Smooth muscle cell (in vitro differentiated cells): ENCODE measurements around the gene PTPRS. TPM values are rescaled to one million over a fixed set of nuclear protein-coding genes. Genes with fewer than 3 reads are reported as not detected.
"Not testable (repeated sequence)": the region's sequence is repeated elsewhere in the genome, so short reads cannot be mapped to it uniquely, and the experiment has no call there.

ENCODE experiments used
- DNase-seq: peaks from one replicate; lab custom pipeline; 2025; ENCODE audit not compliant: unreplicated experiment; lab: John Stamatoyannopoulos, UW
- H2AFZ ChIP-seq: fragments of 200-600 bp; sonication (generic); 2 replicates; pipeline ENCODE4 v1.6.0; 2016; ENCODE audit warnings: antibody characterized with exemption, low read depth, mild to moderate bottlenecking
- H3F3A ChIP-seq: fragments of 200-600 bp; sonication (generic); 2 replicates; pipeline ENCODE4 v1.6.0; 2017; ENCODE audit warnings: antibody characterized with exemption, low read depth
- H3K27ac ChIP-seq: fragments of 200-600 bp; sonication (generic); 2 replicates; pipeline ENCODE4 v1.5.1; 2016; ENCODE audit warnings: low read depth, mild to moderate bottlenecking
- H3K27me3 ChIP-seq: fragments of 200-600 bp; sonication (generic); 2 replicates; pipeline ENCODE4 v1.6.1; 2016; ENCODE audit warnings: low read depth, mild to moderate bottlenecking
- H3K36me3 ChIP-seq: fragments of 200-600 bp; sonication (generic); 2 replicates; pipeline ENCODE4 v1.5.1; 2016; ENCODE audit warnings: low read depth
- H3K4me1 ChIP-seq: fragments of 200-600 bp; sonication (generic); 2 replicates; pipeline ENCODE4 v1.5.1; 2016; ENCODE audit warnings: low read depth
- H3K4me2 ChIP-seq: fragments of 200-600 bp; sonication (generic); 2 replicates; pipeline ENCODE4 v1.6.0; 2016; ENCODE audit warnings: mild to moderate bottlenecking
- H3K4me3 ChIP-seq: fragments of 200-600 bp; sonication (generic); 2 replicates; pipeline ENCODE4 v1.5.1; 2016; ENCODE audit warnings: mild to moderate bottlenecking
- H3K79me2 ChIP-seq: fragments of 200-600 bp; sonication (generic); 2 replicates; pipeline ENCODE4 v1.6.0; 2016; ENCODE audit warnings: low read depth, mild to moderate bottlenecking
- H3K9ac ChIP-seq: fragments of 200-600 bp; sonication (generic); 2 replicates; pipeline ENCODE4 v1.6.0; 2016; ENCODE audit warnings: low read depth
- H3K9me3 ChIP-seq: fragments of 200-600 bp; sonication (generic); replicated peaks from 2 replicates; pipeline ENCODE4 v1.5.1; 2016; ENCODE audit warnings: low read depth
- H4K20me1 ChIP-seq: fragments of 200-600 bp; sonication (generic); 2 replicates; pipeline ENCODE4 v1.6.0; 2016; ENCODE audit warnings: low read depth
- WGBS: methylation state at CpG from one replicate; pipeline ENCODE4 v1.1.7; 2016; ENCODE audit warnings: low lambda C conversion rate; 5-methylcytosine and 5-hydroxymethylcytosine counted together
- polyA plus RNA-seq: library from polyadenylated mRNA; unstranded; fragments of >200 nt; fragmentation: Nextera tagmentation; extraction: Ambion mirVana; gene quantifications from 2 replicates; pipeline ENCODE4 v1.2.1, GENCODE V29; 2016
- total RNA-seq: library from RNA; depleted of rRNA; stranded (reverse); fragments of >200 nt; gene quantifications from 2 replicates; pipeline ENCODE4 v1.2.3, GENCODE V29; 2014
- TF ChIP-seq, protein P1 (sequence below): fragments of 200-600 bp; sonication (generic); IDR thresholded peaks from 2 replicates; pipeline ENCODE4 v1.5.1; 2017; ENCODE audit warnings: borderline replicate concordance, mild to moderate bottlenecking, antibody characterized with exemption; ENCODE audit not compliant: insufficient read depth, poor library complexity, severe bottlenecking

Gene PTPRS
- total RNA-seq = 57.1 and 71.6 TPM in 2 replicates
- 24.8 and 30.2 TPM in 2 replicates for polyA plus RNA-seq

DNA sequence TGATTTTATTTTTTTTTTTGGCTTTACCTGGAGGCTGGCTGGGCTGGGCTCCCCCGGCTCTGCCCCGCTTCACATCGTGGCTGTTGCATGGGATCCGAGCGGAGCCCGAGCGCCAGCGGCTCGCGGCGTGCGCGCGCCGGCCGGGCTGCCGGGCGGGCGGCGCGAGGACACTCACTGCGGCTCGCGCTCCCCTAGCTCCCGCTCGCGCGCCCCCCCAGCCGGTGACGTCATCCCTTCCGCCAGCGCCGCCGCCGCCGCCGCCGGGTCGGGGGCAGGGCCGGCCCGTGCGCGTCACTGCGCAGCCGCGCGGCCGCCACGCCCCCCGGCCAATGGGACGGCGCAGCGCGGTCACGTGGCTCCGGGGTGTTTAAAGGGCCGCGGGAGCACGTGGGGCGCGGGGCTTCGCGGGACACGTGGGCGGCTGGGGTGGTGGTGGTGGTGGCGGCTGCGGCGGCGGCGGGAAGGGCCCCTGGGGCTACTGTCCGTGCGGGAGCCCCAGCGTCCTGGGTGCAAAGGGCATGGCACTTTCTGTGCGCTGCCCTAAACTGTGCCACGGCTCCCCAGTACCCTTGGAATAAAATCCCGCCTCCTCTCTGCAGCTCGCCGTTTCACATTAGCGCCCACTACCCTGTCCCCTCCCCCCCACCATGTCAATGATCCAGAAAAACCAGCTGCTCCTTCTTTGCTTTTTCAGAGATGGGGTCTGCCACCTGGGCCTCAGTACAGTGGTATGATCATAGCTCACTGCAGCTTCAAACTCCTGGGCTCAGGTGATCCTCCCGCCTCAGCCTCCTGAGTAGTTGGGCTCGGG lies at the start of gene PTPRS:
Gene PTPRS, minus strand, starts transcription at position 176 of the 811 bp plus-strand sequence. CDS start 54,672 bp downstream, outside the sequence.
- Histone ChIP-seq H4K20me1 (peaks cover 25% of the 10 kb centered on the region), H3K9ac (peak within 1 kb of the TSS; percentile 76), H3K27me3 (peaks cover 31% of the 10 kb centered on the region), H3K4me2 (peak within 1 kb of the TSS; percentile 99), H3F3A (no peaks in the 10 kb centered on the region), H3K79me2 (no peaks in the 10 kb centered on the region), H3K36me3 (no peaks in the 10 kb centered on the region), H3K4me3 (peak within 1 kb of the TSS; percentile 81), H3K4me1 (peaks cover 11% of the 10 kb centered on the region), H2AFZ (peak within 1 kb of the TSS; percentile 96), H3K27ac (no peak within 1 kb of the TSS), H3K9me3 (no peaks in the 10 kb centered on the region)
- DNase-seq = peak; percentile 65
- TF ChIP-seq, protein P1, sequence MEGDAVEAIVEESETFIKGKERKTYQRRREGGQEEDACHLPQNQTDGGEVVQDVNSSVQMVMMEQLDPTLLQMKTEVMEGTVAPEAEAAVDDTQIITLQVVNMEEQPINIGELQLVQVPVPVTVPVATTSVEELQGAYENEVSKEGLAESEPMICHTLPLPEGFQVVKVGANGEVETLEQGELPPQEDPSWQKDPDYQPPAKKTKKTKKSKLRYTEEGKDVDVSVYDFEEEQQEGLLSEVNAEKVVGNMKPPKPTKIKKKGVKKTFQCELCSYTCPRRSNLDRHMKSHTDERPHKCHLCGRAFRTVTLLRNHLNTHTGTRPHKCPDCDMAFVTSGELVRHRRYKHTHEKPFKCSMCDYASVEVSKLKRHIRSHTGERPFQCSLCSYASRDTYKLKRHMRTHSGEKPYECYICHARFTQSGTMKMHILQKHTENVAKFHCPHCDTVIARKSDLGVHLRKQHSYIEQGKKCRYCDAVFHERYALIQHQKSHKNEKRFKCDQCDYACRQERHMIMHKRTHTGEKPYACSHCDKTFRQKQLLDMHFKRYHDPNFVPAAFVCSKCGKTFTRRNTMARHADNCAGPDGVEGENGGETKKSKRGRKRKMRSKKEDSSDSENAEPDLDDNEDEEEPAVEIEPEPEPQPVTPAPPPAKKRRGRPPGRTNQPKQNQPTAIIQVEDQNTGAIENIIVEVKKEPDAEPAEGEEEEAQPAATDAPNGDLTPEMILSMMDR = no peak
- 9% methylated on average over 66 of the region's 81 CpGs for WGBS

DNA sequence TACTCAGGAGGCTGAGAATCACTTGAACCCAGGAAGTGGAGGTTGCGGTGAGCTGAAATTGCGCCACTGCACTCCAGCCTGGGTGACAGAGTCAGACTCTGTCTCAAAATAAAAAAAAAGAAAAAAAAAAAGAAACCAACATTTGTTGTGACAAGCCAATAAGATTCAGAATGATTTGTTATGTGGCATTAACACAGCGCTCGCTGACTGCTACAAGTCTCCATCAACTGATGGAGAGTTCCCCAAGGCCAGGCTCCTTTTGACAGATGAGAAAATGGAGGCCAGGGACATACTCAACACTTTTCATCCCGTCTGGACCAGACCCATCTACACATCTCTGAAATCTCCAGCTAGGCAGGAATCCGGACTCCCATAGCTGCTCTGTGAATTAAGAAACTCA lies 48.7 kb upstream of the PTPRS start:
- H3K36me3 ChIP-seq = no peaks in the 10 kb centered on the region
- H3K27me3 ChIP-seq = peaks cover 4% of the 10 kb centered on the region
- no peak overlapping the region for H2AFZ ChIP-seq
- no peak overlapping the region for H3K4me3 ChIP-seq
- H3K4me2 ChIP-seq = no peak overlapping the region
- no peak for DNase-seq
- 93% methylated on average over 6 of the region's 6 CpGs for WGBS
- no peak overlapping the region for H3K27ac ChIP-seq
- no peaks in the 10 kb centered on the region for H3F3A ChIP-seq
- no peak overlapping the region for H3K9ac ChIP-seq
- H3K9me3 ChIP-seq = no peaks in the 10 kb centered on the region
- no peaks in the 10 kb centered on the region for H3K79me2 ChIP-seq
- peaks cover 2% of the 10 kb centered on the region for H3K4me1 ChIP-seq
- H4K20me1 ChIP-seq = no peaks in the 10 kb centered on the region
- TF ChIP-seq, protein P1 = no peak

DNA sequence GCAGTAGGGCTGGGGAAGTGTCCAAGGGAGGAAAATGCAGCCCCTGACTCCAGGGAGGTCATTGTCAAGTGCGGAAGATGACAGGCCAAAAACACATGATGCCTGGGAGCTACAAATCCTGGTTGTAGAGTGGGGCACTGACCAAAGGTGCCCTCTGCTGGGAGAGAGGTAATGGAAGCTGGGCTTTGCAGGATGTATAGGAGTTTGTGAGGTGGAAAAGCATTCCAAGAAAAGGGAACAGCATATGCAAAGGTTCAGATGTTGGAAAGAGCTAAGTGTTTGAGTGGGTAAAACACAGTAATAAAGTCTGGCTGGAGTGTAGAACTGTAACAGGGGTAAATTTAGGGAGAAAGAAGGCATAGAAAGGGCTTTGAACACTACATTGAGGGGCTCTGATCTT lies 46.9 kb upstream of the PTPRS start:
- no peak overlapping the region for H3K4me2 ChIP-seq
- WGBS = 93% methylated on average over 1 of the region's 1 CpG
- TF ChIP-seq, protein P1 = no peak
- no peak for DNase-seq
- H3K27ac ChIP-seq = no peak overlapping the region
- H3K9me3 ChIP-seq = no peaks in the 10 kb centered on the region
- H3K4me1 ChIP-seq = no peaks in the 10 kb centered on the region
- no peak overlapping the region for H3K4me3 ChIP-seq
- H3K36me3 ChIP-seq = no peaks in the 10 kb centered on the region
- H3K27me3 ChIP-seq = peaks cover 3% of the 10 kb centered on the region
- no peaks in the 10 kb centered on the region for H3K79me2 ChIP-seq
- no peak overlapping the region for H3K9ac ChIP-seq
- no peaks in the 10 kb centered on the region for H3F3A ChIP-seq
- H4K20me1 ChIP-seq = no peaks in the 10 kb centered on the region
- no peak overlapping the region for H2AFZ ChIP-seq

DNA sequence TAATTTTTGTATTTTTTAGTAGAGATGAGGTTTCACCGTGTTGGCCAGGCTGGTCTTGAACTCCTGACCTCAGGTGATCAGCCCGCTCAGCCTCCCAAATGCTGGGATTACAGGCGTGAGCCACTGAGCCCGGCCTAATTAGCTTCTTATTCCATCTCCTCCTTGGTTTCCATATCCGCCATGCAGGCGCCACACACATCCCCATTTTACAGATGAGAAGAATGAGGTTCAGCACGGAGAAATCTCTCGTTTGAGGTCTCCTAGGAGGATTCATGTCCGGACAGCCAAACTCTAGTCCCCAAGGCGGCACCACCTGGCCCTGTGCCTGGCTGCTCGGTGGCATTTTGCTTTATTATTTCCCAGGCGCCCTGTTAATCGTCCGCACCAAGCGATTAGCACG lies 46.2 kb upstream of the PTPRS start:
- no peaks in the 10 kb centered on the region for H4K20me1 ChIP-seq
- H3K36me3 ChIP-seq = no peaks in the 10 kb centered on the region
- peaks cover under 1% of the 10 kb centered on the region for H3K9me3 ChIP-seq
- H3K79me2 ChIP-seq = no peaks in the 10 kb centered on the region
- H3K4me2 ChIP-seq = no peak overlapping the region
- no peaks in the 10 kb centered on the region for H3K27me3 ChIP-seq
- H3K27ac ChIP-seq = no peak overlapping the region
- H3K4me1 ChIP-seq = no peaks in the 10 kb centered on the region
- no peak overlapping the region for H2AFZ ChIP-seq
- H3K9ac ChIP-seq = no peak overlapping the region
- H3F3A ChIP-seq = no peaks in the 10 kb centered on the region
- 80% methylated on average over 16 of the region's 16 CpGs for WGBS
- no peak overlapping the region for H3K4me3 ChIP-seq
- DNase-seq = no peak
- TF ChIP-seq, protein P1 = no peak

DNA sequence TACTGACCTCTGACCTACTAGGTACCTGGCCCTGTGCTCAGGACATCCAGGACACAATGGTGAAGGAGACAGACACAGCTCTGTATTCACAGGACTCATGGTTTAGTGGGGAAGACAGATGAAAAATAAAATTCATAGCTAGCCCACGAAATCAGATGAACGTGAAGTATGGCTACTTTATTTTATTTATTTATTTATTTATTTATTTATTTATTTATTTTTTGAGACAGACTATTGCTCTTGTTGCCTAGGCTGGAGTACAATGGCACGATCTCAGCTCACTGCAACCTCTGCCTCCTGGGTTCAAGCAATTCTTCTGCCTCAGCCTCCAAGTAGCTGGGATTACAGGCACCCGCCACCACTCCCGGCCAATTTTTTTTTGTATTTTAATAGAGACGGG lies 40.6 kb upstream of the PTPRS start:
- H3K4me3 ChIP-seq, H3K9me3 ChIP-seq, DNase-seq, H3K27me3 ChIP-seq, H3K4me1 ChIP-seq, H3K4me2 ChIP-seq, H2AFZ ChIP-seq, H3K9ac ChIP-seq, H4K20me1 ChIP-seq, H3K79me2 ChIP-seq, H3F3A ChIP-seq, H3K36me3 ChIP-seq, H3K27ac ChIP-seq: not testable (repeated sequence)
- 91% methylated on average over 6 of the region's 6 CpGs for WGBS
